Spleen (tissue), 7 donors: ENCODE results near the gene CLCN3.

ENCODE experiments used
- POLR2A ChIP-seq, 3 donors: fragments of 450-650 bp; IDR thresholded peaks; one replicate each; pipeline ENCODE4 v1.5.1; 2017; ENCODE audit warnings: antibody characterized with exemption in 3 of 3, mild to moderate bottlenecking in 1 of 3
- TF ChIP-seq, protein P1 (sequence below), 11 experiments: fragments of 200-600 bp in 7 of 11; fragments of 450-650 bp in 4 of 11; sonication (generic) in 4 of 11; IDR thresholded peaks in 8 of 11; conservative IDR thresholded peaks in 3 of 11; 1 replicate in 7 of 11; 2 replicates in 4 of 11; pipeline versions ENCODE4 v1.4.0 to v1.8.0; 2016 to 2021; ENCODE audit warnings: antibody characterized with exemption in 11 of 11, inconsistent platforms in 4 of 11, mild to moderate bottlenecking in 1 of 11
- donor health status: DM: no; HTN: no; CAD: no; lungs with moderate emphysema.
- donor health status: DM: no; HTN: no; CAD: no.
- donor health status: DM: no; HTN: no; CAD: no.

DNA sequence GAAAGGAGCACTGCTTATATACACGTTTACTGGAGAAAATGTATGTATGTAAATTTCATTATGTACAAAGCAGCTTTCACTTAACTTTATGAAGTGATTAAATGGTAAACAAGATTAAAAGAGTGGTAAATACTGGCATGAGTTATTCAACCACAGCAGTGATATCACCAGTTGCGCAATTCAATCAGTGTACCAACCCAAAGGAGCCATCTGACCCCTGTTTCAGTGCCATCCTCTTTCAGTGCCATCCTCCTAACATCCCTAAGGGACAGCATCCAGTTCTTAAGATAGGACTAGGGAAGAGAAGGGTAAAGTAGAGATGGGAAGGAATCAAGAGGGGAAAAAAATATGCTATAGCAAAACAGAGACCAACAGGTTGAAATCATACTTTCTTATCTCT lies 121.2 kb downstream of the CLCN3 start:
- TF ChIP-seq POLR2A (IDR thresholded peaks at IDR 0.05): no peak
- TF ChIP-seq, protein P1, sequence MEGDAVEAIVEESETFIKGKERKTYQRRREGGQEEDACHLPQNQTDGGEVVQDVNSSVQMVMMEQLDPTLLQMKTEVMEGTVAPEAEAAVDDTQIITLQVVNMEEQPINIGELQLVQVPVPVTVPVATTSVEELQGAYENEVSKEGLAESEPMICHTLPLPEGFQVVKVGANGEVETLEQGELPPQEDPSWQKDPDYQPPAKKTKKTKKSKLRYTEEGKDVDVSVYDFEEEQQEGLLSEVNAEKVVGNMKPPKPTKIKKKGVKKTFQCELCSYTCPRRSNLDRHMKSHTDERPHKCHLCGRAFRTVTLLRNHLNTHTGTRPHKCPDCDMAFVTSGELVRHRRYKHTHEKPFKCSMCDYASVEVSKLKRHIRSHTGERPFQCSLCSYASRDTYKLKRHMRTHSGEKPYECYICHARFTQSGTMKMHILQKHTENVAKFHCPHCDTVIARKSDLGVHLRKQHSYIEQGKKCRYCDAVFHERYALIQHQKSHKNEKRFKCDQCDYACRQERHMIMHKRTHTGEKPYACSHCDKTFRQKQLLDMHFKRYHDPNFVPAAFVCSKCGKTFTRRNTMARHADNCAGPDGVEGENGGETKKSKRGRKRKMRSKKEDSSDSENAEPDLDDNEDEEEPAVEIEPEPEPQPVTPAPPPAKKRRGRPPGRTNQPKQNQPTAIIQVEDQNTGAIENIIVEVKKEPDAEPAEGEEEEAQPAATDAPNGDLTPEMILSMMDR (IDR thresholded peaks at IDR 0.05 in 8 of 11, conservative IDR thresholded peaks at IDR 0.05 in 3 of 11): no peak
